ENCODE results near the gene KAT8.

DNA sequence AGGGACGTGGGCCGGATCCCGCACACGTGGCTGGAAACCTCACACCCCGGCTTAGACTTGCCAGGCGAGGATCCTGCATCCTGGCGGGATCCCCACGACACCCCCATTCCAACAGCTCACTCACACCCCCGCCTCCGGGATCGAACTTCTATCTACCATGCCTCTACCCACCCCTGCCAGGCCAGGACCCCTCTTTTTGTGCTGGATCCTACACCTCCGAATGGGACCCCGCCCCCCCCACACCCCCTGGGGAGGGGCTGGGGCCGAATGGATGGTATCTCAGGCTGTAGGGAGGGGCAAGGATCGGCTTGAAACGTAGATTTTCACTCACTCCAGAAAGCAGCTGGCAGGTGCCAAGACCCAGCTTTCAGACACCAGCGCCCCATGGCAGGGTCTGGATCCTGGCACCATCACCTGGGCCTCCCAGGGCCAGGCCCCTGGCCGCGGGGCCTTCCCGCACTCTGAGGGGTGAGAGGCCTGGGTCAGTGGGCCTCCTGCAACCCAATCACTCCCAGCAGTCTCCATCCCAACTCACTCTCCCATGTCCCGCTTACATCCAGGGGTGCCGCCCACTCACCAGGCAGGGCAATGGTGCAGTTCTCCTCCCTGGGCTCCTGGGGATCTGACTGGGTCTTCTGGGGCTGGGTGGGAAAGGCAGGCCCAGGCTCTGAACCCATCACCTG, 25.7 kb downstream of the KAT8 start:
- TF ChIP-seq ZNF274 (IDR thresholded peaks at IDR 0.05; ENCODE audit: low read depth, low read length) (no peak), YY1 (IDR thresholded peaks at IDR 0.05; ENCODE audit: insufficient read depth, insufficient read length) (no peak), SUZ12 (IDR thresholded peaks at IDR 0.05; ENCODE audit: extremely low read depth, insufficient read depth, insufficient read length) (no peak)

Measured in NT2/D1 (cell line).